ENCODE data around the gene DCANP1. TPM values are rescaled to one million over a fixed set of nuclear protein-coding genes. Genes with fewer than 3 reads are reported as not detected.
"Not testable (repeated sequence)": the region's sequence is repeated elsewhere in the genome, so short reads cannot be mapped to it uniquely, and the experiment has no call there.

DCANP1 gene, protein sequence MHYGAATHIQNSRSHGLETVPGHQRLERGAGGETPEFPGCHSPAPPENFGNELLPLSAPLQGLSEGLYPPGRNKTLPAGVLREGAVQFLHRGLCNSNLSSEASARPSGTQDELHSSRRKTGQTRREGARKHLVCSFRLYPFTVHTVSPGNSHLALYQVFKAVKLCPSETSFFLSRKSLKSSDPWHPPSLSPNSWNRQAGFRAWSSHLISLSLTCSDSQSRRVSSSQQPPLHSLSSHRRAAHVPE
- polyA plus RNA-seq (2013, experiment 1 of 2): not detected
- polyA plus RNA-seq (2013, experiment 2 of 2): not detected

DNA sequence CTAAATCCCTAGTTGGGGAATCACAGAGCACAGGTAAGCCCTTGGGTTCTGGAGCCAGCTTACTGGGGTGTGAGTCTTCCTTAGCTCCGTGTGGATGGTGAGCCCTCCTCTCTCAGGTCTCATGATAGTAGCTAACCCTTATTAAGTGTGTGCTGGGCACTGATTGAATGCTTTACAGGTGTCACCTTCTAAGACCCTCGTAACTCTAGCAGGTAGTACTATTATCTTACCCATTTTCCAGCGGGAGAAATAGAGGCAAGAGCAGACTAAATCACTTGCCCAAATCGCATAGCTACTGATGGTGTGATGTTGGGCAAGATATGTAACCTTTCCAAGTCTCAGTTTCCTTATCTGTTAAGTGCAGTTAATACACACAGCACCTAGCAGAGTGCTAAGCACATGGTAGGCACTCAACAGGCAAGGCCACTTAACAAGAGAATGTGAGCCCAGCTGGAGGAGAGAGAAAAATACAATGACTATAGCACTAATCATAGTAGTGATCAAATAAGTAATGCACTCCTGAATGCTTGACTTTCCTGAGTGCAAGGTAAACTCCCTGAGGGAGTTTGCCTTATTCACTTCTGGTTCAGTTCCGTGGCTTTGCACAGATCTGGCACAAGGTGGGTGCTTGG lies at the start of gene DCANP1:
DCANP1 (minus strand) TSS at position 51 of the 632 bp plus-strand sequence. CDS start 240 bp downstream, outside the sequence.
- H3K36me3 ChIP-seq (ENCODE audit: insufficient read depth, low read length): no peaks in the 10 kb centered on the region
- no peak within 1 kb of the TSS for H3K9ac ChIP-seq (ENCODE audit: low read depth, low read length)
- WGBS: 94% methylated on average over 5 of the region's 5 CpGs
- H3K4me3 ChIP-seq (ENCODE audit: low read length): no peak within 1 kb of the TSS
- H3K27me3 ChIP-seq (ENCODE audit: insufficient read depth, low read length): peaks cover 21% of the 10 kb centered on the region
- H3K4me1 ChIP-seq (ENCODE audit: insufficient read depth, low read length): peaks cover 11% of the 10 kb centered on the region; the same call in 1 of the 2 replicates
- H3K9me3 ChIP-seq (ENCODE audit: insufficient read depth, low read depth, low read length): no peaks in the 10 kb centered on the region
- H3K27ac ChIP-seq (ENCODE audit: low read depth, low read length): no peak within 1 kb of the TSS

- peaks cover 99% of the 10 kb centered on the region for H3K27me3 ChIP-seq (ENCODE audit: insufficient read depth, low read length)
- H3K36me3 ChIP-seq (ENCODE audit: insufficient read depth, low read length); H3K27ac ChIP-seq (ENCODE audit: low read depth, low read length); H3K9ac ChIP-seq (ENCODE audit: low read depth, low read length); H3K9me3 ChIP-seq (ENCODE audit: insufficient read depth, low read depth, low read length); H3K4me3 ChIP-seq (ENCODE audit: low read length): not testable (repeated sequence)
- H3K4me1 ChIP-seq (ENCODE audit: insufficient read depth, low read length): peaks cover 27% of the 10 kb centered on the region
- WGBS: 84% methylated on average over 4 of the region's 4 CpGs
These were observed 48.4 kb upstream of the DCANP1 start for GRCh38 chr5:135495531-135495930.

DNA sequence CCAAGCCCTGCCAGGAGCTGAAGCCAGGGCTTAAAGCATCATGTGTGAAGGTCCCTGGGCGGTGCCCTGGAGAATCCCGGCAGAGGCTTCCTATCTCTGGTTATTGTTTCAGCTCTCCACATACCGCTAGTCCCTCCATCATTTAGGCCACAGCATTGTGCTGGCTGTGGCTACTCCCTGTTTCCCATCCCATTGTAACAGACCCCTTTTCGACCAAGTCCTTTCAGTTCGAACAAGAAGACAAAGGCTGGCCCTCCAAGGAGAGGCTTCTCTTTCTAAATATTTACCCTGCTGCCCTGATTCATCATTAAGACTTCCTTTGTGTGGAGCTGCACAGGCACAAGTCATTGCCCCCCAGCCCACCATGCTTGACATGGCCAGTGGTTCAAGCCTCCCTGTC lies 47.0 kb upstream of the DCANP1 start:
- Histone ChIP-seq H3K27me3 (ENCODE audit: insufficient read depth, low read length) (peaks cover 100% of the 10 kb centered on the region), H3K4me1 (ENCODE audit: insufficient read depth, low read length) (peaks cover 41% of the 10 kb centered on the region), H3K27ac (ENCODE audit: low read depth, low read length) (no peak overlapping the region), H3K36me3 (ENCODE audit: insufficient read depth, low read length) (no peaks in the 10 kb centered on the region), H3K9me3 (ENCODE audit: insufficient read depth, low read depth, low read length) (no peaks in the 10 kb centered on the region), H3K9ac (ENCODE audit: low read depth, low read length) (no peak overlapping the region), H3K4me3 (ENCODE audit: low read length) (no peak overlapping the region)
- WGBS: 82% methylated on average over 5 of the region's 5 CpGs

GRCh38 chr5:135493406-135494180 lies 46.4 kb upstream of the DCANP1 start:
- H3K9me3 ChIP-seq (ENCODE audit: insufficient read depth, low read depth, low read length): no peaks in the 10 kb centered on the region
- WGBS: 84% methylated on average over 8 of the region's 8 CpGs
- H3K27ac ChIP-seq (ENCODE audit: low read depth, low read length): no peak overlapping the region
- H3K9ac ChIP-seq (ENCODE audit: low read depth, low read length): no peak overlapping the region
- peaks cover 39% of the 10 kb centered on the region for H3K4me1 ChIP-seq (ENCODE audit: insufficient read depth, low read length)
- no peak overlapping the region for H3K4me3 ChIP-seq (ENCODE audit: low read length)
- H3K36me3 ChIP-seq (ENCODE audit: insufficient read depth, low read length): no peaks in the 10 kb centered on the region
- peaks cover 100% of the 10 kb centered on the region for H3K27me3 ChIP-seq (ENCODE audit: insufficient read depth, low read length)

DNA sequence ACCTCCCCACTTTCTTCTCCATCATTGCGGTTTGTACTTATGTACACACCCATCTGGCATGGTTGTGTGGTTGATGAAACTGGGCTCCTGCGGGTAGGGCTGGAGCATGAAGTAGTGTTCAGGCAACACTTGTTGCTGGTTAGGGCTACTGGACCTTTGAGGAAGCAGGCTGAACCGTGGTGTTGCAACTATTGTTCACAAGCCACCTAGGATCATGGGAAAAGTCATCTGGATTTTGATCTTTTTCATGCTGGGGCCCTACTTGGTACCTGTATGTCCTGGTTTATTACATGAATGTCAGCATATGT lies 45.1 kb upstream of the DCANP1 start:
- Histone ChIP-seq H3K4me3 (ENCODE audit: low read length) (no peak overlapping the region; the same call in 1 of the 2 replicates), H3K9me3 (ENCODE audit: insufficient read depth, low read depth, low read length) (no peaks in the 10 kb centered on the region), H3K27me3 (ENCODE audit: insufficient read depth, low read length) (peaks cover 100% of the 10 kb centered on the region), H3K27ac (ENCODE audit: low read depth, low read length) (no peak overlapping the region), H3K4me1 (ENCODE audit: insufficient read depth, low read length) (peaks cover 50% of the 10 kb centered on the region), H3K36me3 (ENCODE audit: insufficient read depth, low read length) (no peaks in the 10 kb centered on the region), H3K9ac (ENCODE audit: low read depth, low read length) (no peak overlapping the region)
- WGBS: 59% methylated on average over 3 of the region's 3 CpGs

- Histone ChIP-seq H3K9ac (ENCODE audit: low read depth, low read length) (no peak overlapping the region), H3K27me3 (ENCODE audit: insufficient read depth, low read length) (peaks cover 100% of the 10 kb centered on the region), H3K9me3 (ENCODE audit: insufficient read depth, low read depth, low read length) (no peaks in the 10 kb centered on the region), H3K36me3 (ENCODE audit: insufficient read depth, low read length) (no peaks in the 10 kb centered on the region), H3K4me3 (ENCODE audit: low read length) (peak overlapping the region; percentile 41), H3K4me1 (ENCODE audit: insufficient read depth, low read length) (peaks cover 50% of the 10 kb centered on the region), H3K27ac (ENCODE audit: low read depth, low read length) (no peak overlapping the region)
- 4% methylated on average over 40 of the region's 40 CpGs for WGBS
These were observed 44.6 kb upstream of the DCANP1 start for GRCh38 chr5:135491552-135492318.

GRCh38 chr5:135491038-135491551 lies 43.9 kb upstream of the DCANP1 start:
- no peak overlapping the region for H3K27ac ChIP-seq (ENCODE audit: low read depth, low read length)
- H3K4me3 ChIP-seq (ENCODE audit: low read length): peak overlapping the region; percentile 41; the same call in 1 of the 2 replicates
- peaks cover 100% of the 10 kb centered on the region for H3K27me3 ChIP-seq (ENCODE audit: insufficient read depth, low read length)
- peaks cover 50% of the 10 kb centered on the region for H3K4me1 ChIP-seq (ENCODE audit: insufficient read depth, low read length)
- H3K9ac ChIP-seq (ENCODE audit: low read depth, low read length): no peak overlapping the region
- WGBS: 4% methylated on average over 14 of the region's 14 CpGs
- no peaks in the 10 kb centered on the region for H3K9me3 ChIP-seq (ENCODE audit: insufficient read depth, low read depth, low read length)
- H3K36me3 ChIP-seq (ENCODE audit: insufficient read depth, low read length): no peaks in the 10 kb centered on the region

DNA sequence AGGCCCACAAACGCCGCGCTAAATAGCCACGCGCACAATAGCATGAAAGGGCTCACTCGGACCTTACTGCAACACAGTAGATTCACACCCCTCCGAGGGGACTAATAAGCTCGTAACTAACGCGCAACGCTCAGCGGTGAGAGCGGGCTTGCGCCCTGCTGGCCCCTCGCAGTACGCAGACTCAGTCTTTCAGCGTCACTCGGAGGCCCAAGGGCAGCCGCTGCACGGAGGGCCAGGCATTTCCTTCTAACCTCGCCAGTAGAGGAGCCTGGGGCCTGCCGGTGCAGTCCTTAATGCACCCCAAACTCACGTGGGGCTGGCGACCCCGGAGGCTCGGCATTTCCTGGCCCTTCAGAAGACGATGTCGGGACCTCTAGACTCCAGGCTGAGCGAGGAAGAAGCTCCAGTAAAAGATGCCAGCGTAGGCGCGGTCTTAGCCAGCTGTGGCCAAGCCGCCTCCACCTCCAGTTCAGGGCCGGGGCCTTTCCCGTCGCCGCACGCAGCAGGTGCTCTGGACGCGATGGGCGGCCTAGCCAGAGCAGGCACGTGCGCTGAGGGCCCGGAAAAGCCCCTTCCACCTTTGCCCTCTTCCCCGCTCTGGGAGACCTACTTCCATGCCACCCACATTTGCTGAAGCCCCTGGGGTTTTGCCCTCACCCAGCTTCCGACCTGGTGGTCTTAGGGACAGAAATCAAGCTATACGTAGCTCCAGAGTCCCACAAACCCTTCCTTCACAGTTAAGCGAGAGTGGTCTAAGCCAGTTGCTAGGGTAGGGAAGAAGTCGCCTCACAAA lies 43.3 kb upstream of the DCANP1 start:
- under 1% methylated on average over 49 of the region's 49 CpGs for whole genome bisulfite sequencing
- no peak overlapping the region for H3K27ac ChIP-seq (ENCODE audit: low read depth, low read length)
- no peaks in the 10 kb centered on the region for H3K9me3 ChIP-seq (ENCODE audit: insufficient read depth, low read depth, low read length)
- peaks cover 50% of the 10 kb centered on the region for H3K4me1 ChIP-seq (ENCODE audit: insufficient read depth, low read length)
- peaks cover 100% of the 10 kb centered on the region for H3K27me3 ChIP-seq (ENCODE audit: insufficient read depth, low read length)
- no peak overlapping the region for H3K9ac ChIP-seq (ENCODE audit: low read depth, low read length)
- H3K4me3 ChIP-seq (ENCODE audit: low read length): peak overlapping the region; percentile 46
- no peaks in the 10 kb centered on the region for H3K36me3 ChIP-seq (ENCODE audit: insufficient read depth, low read length)

DNA sequence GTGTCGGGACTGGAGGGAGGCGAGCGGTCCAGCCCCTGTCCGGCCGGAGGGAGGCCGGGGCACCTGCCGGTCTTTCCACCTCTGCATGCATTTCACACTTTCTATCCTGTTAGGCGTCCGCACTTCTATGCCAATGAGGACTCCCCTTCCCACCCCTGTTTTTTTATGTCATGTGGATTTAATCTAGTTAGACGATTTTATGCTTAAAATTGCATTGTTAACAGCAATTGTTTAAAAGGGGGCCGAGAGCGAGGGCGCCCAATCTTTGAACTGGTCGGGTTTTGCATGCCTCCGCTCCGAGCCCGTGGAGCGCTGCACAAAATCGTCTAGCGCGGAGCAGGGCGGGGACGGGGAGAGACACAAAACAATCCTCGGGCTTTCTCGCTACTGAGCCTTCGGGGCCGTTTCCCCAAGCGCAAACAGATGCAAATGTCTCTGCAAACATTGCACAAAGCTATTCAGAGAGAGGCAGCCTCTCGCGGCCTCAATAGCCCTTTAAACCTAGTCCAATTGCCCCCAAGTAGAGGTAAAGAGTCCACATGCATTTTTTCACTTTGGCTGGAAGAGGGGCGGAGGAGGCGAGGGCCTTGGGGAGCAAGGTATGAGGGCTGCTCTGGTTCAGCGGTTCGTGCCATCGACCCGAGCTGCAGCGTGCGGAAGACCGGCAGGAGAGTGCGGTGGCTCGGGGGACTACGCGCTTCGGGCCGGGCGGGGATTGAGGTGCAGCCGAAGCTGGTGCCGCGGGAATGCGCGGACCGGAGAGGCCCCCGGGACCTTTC lies 42.5 kb upstream of the DCANP1 start:
- H3K4me1 ChIP-seq (ENCODE audit: insufficient read depth, low read length): peaks cover 50% of the 10 kb centered on the region
- peaks cover 100% of the 10 kb centered on the region for H3K27me3 ChIP-seq (ENCODE audit: insufficient read depth, low read length)
- H3K9me3 ChIP-seq (ENCODE audit: insufficient read depth, low read depth, low read length): no peaks in the 10 kb centered on the region
- under 1% methylated on average over 51 of the region's 53 CpGs for WGBS
- H3K9ac ChIP-seq (ENCODE audit: low read depth, low read length): peak overlapping the region; percentile 19; the same call in 1 of the 2 replicates
- no peak overlapping the region for H3K27ac ChIP-seq (ENCODE audit: low read depth, low read length)
- no peaks in the 10 kb centered on the region for H3K36me3 ChIP-seq (ENCODE audit: insufficient read depth, low read length)
- H3K4me3 ChIP-seq (ENCODE audit: low read length): peak overlapping the region; percentile 46
